ENCODE results near the gene SMDT1. TPM values are rescaled to one million over a fixed set of nuclear protein-coding genes. Genes with fewer than 3 reads are reported as not detected.

The SMDT1 gene
- total and polyA plus RNA-seq, 10 of the 15 experiments (the other 5 are each of a cell fraction or from before 2014, with no cell fraction given) = 19.7 to 176 (median 66.3) TPM

- no peak for TF ChIP-seq CUX1 (IDR thresholded peaks at IDR 0.05; ENCODE audit: insufficient replicate concordance, low read depth, low read length)
- peak; percentile 11 for TF ChIP-seq USF1 (IDR thresholded peaks at IDR 0.05; ENCODE audit: borderline replicate concordance, extremely low read length, insufficient read depth, low read depth, low read length)
- TF ChIP-seq LARP7 (IDR thresholded peaks at IDR 0.05) = no peak
- TF ChIP-seq RCOR1 (conservative IDR thresholded peaks at IDR 0.05; ENCODE audit: low read depth, low read length) = 0 out of 2 replicates have a peak, but pooled peaks have one; percentile 23
These were observed 11.9 kb downstream of the SMDT1 start (continued) for GRCh38 chr22:42091455-42091782.

GRCh38 chr22:42101199-42101598 lies 21.7 kb downstream of the SMDT1 start:
- ChIA-PET RAD21 (ENCODE audit: unreplicated experiment) (no interaction called here), CTCF (interaction anchor here (1.2 to 1.6 kb wide), 2 partner anchors 10 to 11 kb away, joined by 4 to 5 read pairs; no protein-coding TSS in a partner anchor), POLR2A (interaction anchor here (0.6 kb wide), 1 partner anchor 416 kb away, joined by 6 read pairs; no protein-coding TSS in a partner anchor), SMC1A (ENCODE audit: uncharacterized antibody, unreplicated experiment) (interaction anchor here (2.7 kb wide), 1 partner anchor 10 kb away, joined by 8 read pairs; the partner anchor contains the start of gene NDUFA6)
- ATAC-seq (no peak), FAIRE-seq (no peak), DNase-seq (ENCODE audit: low read depth, low spot score) (no peak)
- Histone ChIP-seq H4K20me1 (ENCODE audit: control insufficient read depth, insufficient read depth) (no peaks in the 10 kb centered on the region), H3K4me1 (ENCODE audit: control insufficient read depth, insufficient read depth, low read length) (no peaks in the 10 kb centered on the region), H3K4me2 (ENCODE audit: control insufficient read depth, insufficient read depth) (no peak overlapping the region), H3K27me3 (replicated peaks in 1 of 2; ENCODE audit: control insufficient read depth in 2 of 2, insufficient read depth in 2 of 2, low read length in 1 of 2) (no peaks in the 10 kb centered on the region), H2AFZ (ENCODE audit: control insufficient read depth, low read depth, low read length) (no peak overlapping the region), H3K27ac (ENCODE audit: control insufficient read depth, insufficient read depth) (no peak overlapping the region), H3K79me2 (ENCODE audit: control insufficient read depth, insufficient read depth, low read length) (no peaks in the 10 kb centered on the region), H3K9me3 (replicated peaks; ENCODE audit: control insufficient read depth, insufficient read depth, low read length) (peaks cover 6% of the 10 kb centered on the region), H3K9ac (ENCODE audit: control insufficient read depth, insufficient read depth, low read length) (no peak overlapping the region), H3K36me3 (ENCODE audit: control insufficient read depth in 2 of 2, insufficient read depth in 2 of 2, low read length in 1 of 2) (no peaks in the 10 kb centered on the region), H3K4me3 (no peak overlapping the region)
- intact Hi-C loops (cut with micrococcal nuclease; ENCODE audit: unreplicated experiment) = no loop called here
- in situ Hi-C loops (cut with MboI) = no loop called here
- TF ChIP-seq STAT3 (IDR thresholded peaks at IDR 0.05; ENCODE audit: low read depth, low read length) = no peak
- no peak for TF ChIP-seq PML (IDR thresholded peaks at IDR 0.05; ENCODE audit: low read length)
- no peak for TF ChIP-seq CHD2 (IDR thresholded peaks at IDR 0.05; ENCODE audit: borderline replicate concordance, low read depth, low read length)
- TF ChIP-seq SMAD5 (IDR thresholded peaks at IDR 0.05; ENCODE audit: low read depth) = no peak
- TF ChIP-seq POLR2AphosphoS5 (IDR thresholded peaks at IDR 0.05; ENCODE audit: low read length) = no peak
- TF ChIP-seq TBL1XR1 (IDR thresholded peaks at IDR 0.05; ENCODE audit: low read depth, low read length) = no peak
- TF ChIP-seq SUZ12 (IDR thresholded peaks at IDR 0.05; ENCODE audit: unreplicated experiment) = no peak
- TF ChIP-seq JUNB (IDR thresholded peaks at IDR 0.05) = no peak
- no peak for TF ChIP-seq ZNF24 (IDR thresholded peaks at IDR 0.05)
- no peak for TF ChIP-seq NFIC (IDR thresholded peaks at IDR 0.05; ENCODE audit: low read depth, low read length)
- no peak for TF ChIP-seq MYB (IDR thresholded peaks at IDR 0.05; ENCODE audit: borderline replicate concordance, low read depth, low read length)
- BruUV-seq (replicated peaks) = no TSS peak
- 94% methylated on average over 3 of the region's 3 CpGs for WGBS (ENCODE audit: insufficient coverage, insufficient replicate concordance, low lambda C conversion rate, missing lambda C conversion rate)
